HG03175 (cell line): Measurements from ENCODE around the gene SMURF1.
"Not testable (repeated sequence)": the region's sequence is repeated elsewhere in the genome, so short reads cannot be mapped to it uniquely, and the experiment has no call there.

Source experiments
- ATAC-seq: cut with Tn5 transposase; IDR thresholded peaks from one replicate; pipeline ENCODE4 v1.9.1; 2021; ENCODE audit warnings: mild to moderate bottlenecking, moderate library complexity; ENCODE audit not compliant: unreplicated experiment

The SMURF1 gene

GRCh38 chr7:99121496-99122021 lies 22.3 kb downstream of the SMURF1 start:
- ATAC-seq, result no peak

DNA sequence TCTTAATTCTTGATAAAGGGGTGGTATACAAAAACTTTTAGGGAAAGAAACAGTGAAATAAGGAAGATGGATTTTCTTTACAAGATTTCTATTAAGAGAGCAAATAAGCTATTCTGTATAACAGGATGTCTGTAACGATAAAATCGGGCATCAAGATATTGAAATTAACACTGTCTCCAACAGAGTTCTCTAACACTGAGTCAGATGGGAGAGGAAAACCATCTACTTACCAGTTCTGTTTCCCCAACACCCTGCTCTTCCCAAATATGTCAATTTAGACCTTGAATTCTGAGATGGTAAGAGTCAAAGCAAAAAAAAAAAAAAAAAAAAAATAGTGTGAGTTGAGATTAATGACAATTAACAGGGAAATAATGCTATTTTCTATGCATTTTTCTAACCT lies 23.0 kb downstream of the SMURF1 start:
- no peak for ATAC-seq

- ATAC-seq, result no peak
Observed at GRCh38 chr7:99120501-99120900, 23.4 kb downstream of the SMURF1 start.

- ATAC-seq, result no peak
Observed at GRCh38 chr7:99118077-99118476, 25.8 kb downstream of the SMURF1 start.

- ATAC-seq, result no peak
Observed at GRCh38 chr7:99116144-99116543, 27.8 kb downstream of the SMURF1 start.

DNA sequence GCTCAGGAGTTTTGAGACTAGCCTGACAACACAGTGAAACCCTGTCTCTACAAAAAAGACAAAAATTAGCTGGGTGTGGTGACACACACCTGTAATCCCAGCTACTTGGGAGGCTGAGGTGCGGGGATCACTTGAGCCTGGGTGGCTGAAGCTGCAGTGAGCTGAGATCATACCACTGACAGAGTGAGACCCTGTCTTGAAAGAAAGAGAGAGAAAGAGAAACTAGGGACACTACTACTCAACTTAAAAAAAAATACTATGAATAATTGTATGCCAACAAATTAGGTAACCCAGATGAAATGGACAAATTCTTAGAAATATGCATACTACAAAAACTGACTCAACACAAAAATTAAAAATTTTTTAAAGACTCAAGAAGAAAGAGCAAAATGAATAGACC lies 28.5 kb downstream of the SMURF1 start:
- no peak for ATAC-seq

DNA sequence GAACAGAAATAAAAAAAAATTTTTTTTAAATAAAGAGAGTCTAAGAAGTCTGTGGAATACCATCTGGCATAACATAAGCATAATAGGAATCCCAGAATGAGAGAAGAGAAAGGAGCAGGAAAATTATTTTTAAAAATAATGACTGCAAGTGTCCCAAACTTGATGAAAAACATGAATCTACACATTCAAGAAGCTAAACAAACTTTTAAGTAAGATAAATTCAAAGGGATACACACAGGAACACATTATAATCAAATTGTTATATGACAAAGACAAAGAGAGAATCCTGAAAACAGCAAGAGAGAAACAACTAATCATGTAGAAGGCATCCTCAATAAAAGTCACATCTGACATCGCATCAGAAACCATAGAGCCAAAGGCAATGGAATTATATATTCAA lies 30.9 kb downstream of the SMURF1 start:
- no peak for ATAC-seq

DNA sequence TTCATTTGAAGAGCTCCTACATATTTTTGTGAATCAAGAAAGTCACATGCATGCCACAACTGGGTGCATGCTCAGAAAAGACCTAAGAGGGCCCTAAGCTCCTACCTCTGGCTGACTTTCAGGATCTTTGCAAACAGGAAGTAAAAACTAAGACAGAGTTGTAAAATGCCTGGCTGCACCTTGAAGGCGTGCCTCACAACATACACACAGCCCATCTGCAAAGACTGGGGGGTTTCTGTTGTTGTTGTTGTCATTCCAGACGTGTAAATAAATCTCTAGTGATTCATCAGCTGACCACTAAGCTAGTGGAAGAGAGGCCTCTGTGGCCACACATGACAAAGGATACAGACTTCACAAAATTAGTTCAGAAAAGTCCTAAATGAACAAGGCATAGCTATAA lies 31.8 kb downstream of the SMURF1 start:
- peak; percentile 64 for ATAC-seq

- ATAC-seq, result peak; percentile 9
Observed at GRCh38 chr7:99111591-99111990, 32.3 kb downstream of the SMURF1 start.

- no peak for ATAC-seq
Observed at GRCh38 chr7:99109108-99110051, 34.5 kb downstream of the SMURF1 start.

DNA sequence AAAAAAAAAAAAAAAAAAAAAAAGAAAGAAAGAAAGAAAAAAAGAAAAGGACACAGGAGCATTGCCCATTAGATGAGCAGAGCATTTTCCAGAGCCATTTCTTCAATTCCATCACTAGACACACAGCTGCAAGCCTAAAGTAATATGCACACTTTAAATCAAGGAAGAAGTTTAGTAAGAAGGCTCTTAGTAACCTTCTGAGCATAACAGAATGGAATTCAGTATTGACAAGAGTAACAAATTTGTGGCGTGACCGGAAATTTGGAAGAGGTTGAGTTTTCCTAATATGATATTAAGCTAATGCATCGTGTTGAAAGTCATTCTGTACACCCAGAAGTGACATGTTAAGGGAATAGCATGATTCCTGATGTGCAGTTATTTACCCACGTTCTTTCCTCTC lies 35.3 kb downstream of the SMURF1 start:
- no peak for ATAC-seq

- no peak for ATAC-seq
Observed at GRCh38 chr7:99106821-99107241, 37.1 kb downstream of the SMURF1 start.

- ATAC-seq, result no peak
Observed at GRCh38 chr7:99106411-99106810, 37.5 kb downstream of the SMURF1 start.

DNA sequence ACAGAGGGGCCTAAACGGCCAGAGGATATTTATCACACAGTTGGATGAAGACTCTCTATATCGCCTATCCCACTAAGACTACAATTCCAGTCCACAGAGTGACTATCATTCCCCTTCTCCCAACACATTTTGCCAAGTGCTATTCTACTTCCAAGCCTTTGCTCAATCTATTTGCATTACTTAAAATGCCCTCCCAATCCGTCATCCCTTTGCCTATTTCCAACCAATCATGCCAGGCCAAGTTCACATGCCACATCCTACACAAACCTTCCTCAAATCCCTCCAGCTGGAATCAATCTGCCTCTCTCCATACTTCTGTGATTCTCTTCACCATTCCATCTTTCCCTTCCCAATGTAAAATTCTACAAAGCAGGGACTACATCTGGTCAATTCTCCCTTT lies 38.2 kb downstream of the SMURF1 start:
- no peak for ATAC-seq

- no peak for ATAC-seq
Observed at GRCh38 chr7:99104631-99105030, 39.3 kb downstream of the SMURF1 start.

- ATAC-seq, result not testable (repeated sequence)
Observed at GRCh38 chr7:99103836-99104235, 40.1 kb downstream of the SMURF1 start.

- ATAC-seq, result no peak
Observed at GRCh38 chr7:99102809-99103690, 40.9 kb downstream of the SMURF1 start.

DNA sequence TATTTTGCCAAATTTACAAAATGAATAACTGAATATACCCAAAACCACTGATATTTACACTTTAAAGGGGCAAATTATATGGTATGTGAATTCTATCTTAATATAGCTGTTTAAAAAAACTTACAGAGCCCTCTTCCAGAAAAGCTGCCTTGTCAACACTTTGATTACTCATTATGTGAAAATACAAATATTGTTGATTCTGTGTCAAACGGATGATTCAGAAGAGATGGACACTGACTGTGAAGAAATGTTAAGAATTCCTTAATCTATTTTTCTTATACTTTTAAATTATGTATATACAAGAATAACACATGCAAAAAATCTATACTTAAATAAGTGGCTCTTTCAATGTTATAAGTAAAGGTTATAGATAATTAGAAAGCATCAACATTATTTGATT lies 41.5 kb downstream of the SMURF1 start:
- no peak for ATAC-seq

GRCh38 chr7:99101516-99101915 lies 42.4 kb downstream of the SMURF1 start:
- ATAC-seq, result not testable (repeated sequence)

- no peak for ATAC-seq
Observed at GRCh38 chr7:99099499-99100077, 44.3 kb downstream of the SMURF1 start.
